HCT116 (cell line): ENCODE results near the gene PKMYT1. TPM values are rescaled to one million over a fixed set of nuclear protein-coding genes. Genes with fewer than 3 reads are reported as not detected.

Experiments
- ATAC-seq: fragments of 200-7000 bp; cut with Tn5 transposase; 2 replicates; pipeline ENCODE4 v1.9.1; 2020; ENCODE audit warnings: mild to moderate bottlenecking, moderate library complexity
- BruUV-seq: library from RNA; stranded (reverse); fragments of 400-500 nt; replicated peaks from 2 replicates; lab custom pipeline; 2021; lab: Mats Ljungman, UMichigan
- CTCF ChIA-PET: fragments of 300-600 bp; sonication (Branson Sonifier 250); formaldehyde crosslinking; loops from one replicate; lab custom pipeline; 2021; ENCODE audit warnings: antibody characterized with exemption; lab: Charles Lee
- POLR2A ChIA-PET: fragments of 300-600, 350-600 bp; sonication (Branson Sonifier 250); formaldehyde crosslinking; loops from one replicate; lab custom pipeline; 2021; ENCODE audit warnings: antibody characterized with exemption; lab: Charles Lee
- RAD21 ChIA-PET, 2 experiments: fragments of 300-600 bp; sonication (Branson Sonifier 250); formaldehyde crosslinking; loops; one replicate each; lab custom pipeline; 2023; ENCODE audit warnings: low total read pairs in 2 of 2; ENCODE audit not compliant: uncharacterized antibody in 2 of 2, unreplicated experiment in 2 of 2, low non-redundant PET in 1 of 2; lab: Charles Lee
- DNase-seq: peaks from one replicate; pipeline ENCODE4 v3.0.0-alpha.2; 2010; ENCODE audit warnings: low read depth, low spot score
- H2AFZ ChIP-seq: fragments of 200-600 bp; shearing (Covaris generic), sonication (generic); 2 replicates; pipeline ENCODE4 v1.6.1; 2017; ENCODE audit warnings: low read depth, mixed run types, mixed read lengths, antibody characterized with exemption, low read length; ENCODE audit not compliant: poor library complexity, severe bottlenecking
- H3K27ac ChIP-seq: 2 replicates; pipeline ENCODE4 v1.5.1; 2012; ENCODE audit warnings: low read depth, low read length
- H3K27me3 ChIP-seq: fragments of 200-600 bp; sonication (generic); 2 replicates; pipeline ENCODE4 v1.6.1; 2016; ENCODE audit warnings: mixed run types, low read length, mixed read lengths; ENCODE audit not compliant: insufficient read depth
- H3K36me3 ChIP-seq, 2 experiments: fragments of 200-500 bp in 1 of 2; fragments of 200-600 bp in 1 of 2; sonication (Bioruptor generic) in 1 of 2; sonication (generic) in 1 of 2; 2 replicates each; pipeline versions ENCODE4 v1.5.1 to v1.6.1; 2014 to 2016; ENCODE audit warnings: low read length in 2 of 2, inconsistent platforms in 1 of 2, mixed read lengths in 1 of 2, mixed run types in 1 of 2; ENCODE audit not compliant: insufficient read depth in 2 of 2, control insufficient read depth in 1 of 2
- H3K4me1 ChIP-seq, 2 experiments: fragments of 200-600 bp in 1 of 2; sonication (generic) in 1 of 2; 2 replicates each; pipeline versions ENCODE4 v1.5.1 to v1.6.1; 2012 to 2017; ENCODE audit warnings: low read length in 2 of 2, inconsistent platforms in 1 of 2, mild to moderate bottlenecking in 1 of 2, mixed read lengths in 1 of 2, mixed run types in 1 of 2, moderate library complexity in 1 of 2; ENCODE audit not compliant: insufficient read depth in 2 of 2, control insufficient read depth in 1 of 2
- H3K4me2 ChIP-seq: fragments of 200-600 bp; sonication (generic); 2 replicates; pipeline ENCODE4 v1.6.1; 2017; ENCODE audit warnings: mixed run types, low read length, mixed read lengths
- H3K4me3 ChIP-seq, 2 experiments: fragments of 200-600 bp in 1 of 2; sonication (generic) in 1 of 2; replicated peaks in 1 of 2; 2 replicates each; pipeline ENCODE4 v1.5.1; 2011 to 2016; ENCODE audit warnings: low read length in 2 of 2, control low read depth in 1 of 2, low read depth in 1 of 2, mild to moderate bottlenecking in 1 of 2, mixed read lengths in 1 of 2, mixed run types in 1 of 2
- H3K79me2 ChIP-seq: fragments of 200-600 bp; sonication (generic); 2 replicates; pipeline ENCODE4 v1.6.1; 2017; ENCODE audit warnings: mild to moderate bottlenecking, mixed run types, low read length, moderate library complexity, mixed read lengths; ENCODE audit not compliant: insufficient read depth
- H3K9ac ChIP-seq: fragments of 200-600 bp; sonication (generic); 2 replicates; pipeline ENCODE4 v1.6.1; 2016; ENCODE audit warnings: low read length, mixed read lengths
- H3K9me2 ChIP-seq: fragments of 200-600 bp; sonication (generic), shearing (Covaris generic); 2 replicates; pipeline ENCODE4 v1.6.1; 2017; ENCODE audit warnings: mixed run types, mild to moderate bottlenecking, moderate library complexity; ENCODE audit not compliant: insufficient read depth
- H3K9me3 ChIP-seq, 2 experiments: fragments of 200-500 bp in 1 of 2; fragments of 200-600 bp in 1 of 2; sonication (Bioruptor generic) in 1 of 2; sonication (generic) in 1 of 2; 2 replicates each; pipeline ENCODE4 v1.6.1; 2014 to 2017; ENCODE audit warnings: low read length in 2 of 2, mixed read lengths in 2 of 2, inconsistent platforms in 1 of 2, low read depth in 1 of 2, mild to moderate bottlenecking in 1 of 2, mixed run types in 1 of 2, moderate library complexity in 1 of 2; ENCODE audit not compliant: control insufficient read depth in 1 of 2, insufficient read depth in 1 of 2
- H4K20me1 ChIP-seq: fragments of 200-600 bp; sonication (generic), shearing (Covaris generic); 2 replicates; pipeline ENCODE4 v1.6.1; 2017; ENCODE audit warnings: mixed run types, mild to moderate bottlenecking, moderate library complexity; ENCODE audit not compliant: insufficient read depth
- ATF3 ChIP-seq: IDR thresholded peaks from 2 replicates; pipeline ENCODE4 v1.6.1; 2012
- EGR1 ChIP-seq: IDR thresholded peaks from 2 replicates; pipeline ENCODE4 v1.6.1; 2012; ENCODE audit warnings: low read depth
- EZH2phosphoT487 ChIP-seq: fragments of 200-600 bp; IDR thresholded peaks from 2 replicates; pipeline ENCODE4 v1.6.1; 2018; ENCODE audit warnings: antibody characterized with exemption, borderline replicate concordance
- FOSL1 ChIP-seq: IDR thresholded peaks from 2 replicates; pipeline ENCODE4 v1.6.1; 2012; ENCODE audit warnings: low read depth
- JUND ChIP-seq: IDR thresholded peaks from 2 replicates; pipeline ENCODE4 v1.6.1; 2012
- POLR2A ChIP-seq: IDR thresholded peaks from 2 replicates; pipeline ENCODE4 v1.7.0; 2011; ENCODE audit warnings: borderline replicate concordance; ENCODE audit not compliant: insufficient read depth, insufficient read length; ENCODE audit errors: extremely low read depth
- RAD21 ChIP-seq: IDR thresholded peaks from 2 replicates; pipeline ENCODE4 v1.6.1; 2012; ENCODE audit warnings: low read depth, mild to moderate bottlenecking
- SP1 ChIP-seq: IDR thresholded peaks from 2 replicates; pipeline ENCODE4 v1.6.1; 2012; ENCODE audit warnings: low read depth
- TCF7L2 ChIP-seq: IDR thresholded peaks from 2 replicates; pipeline ENCODE4 v1.7.0; 2011; ENCODE audit warnings: borderline replicate concordance, inconsistent platforms; ENCODE audit not compliant: insufficient read depth, insufficient read length; ENCODE audit errors: extremely low read depth
- ZFX ChIP-seq: fragments of 450-650 bp; IDR thresholded peaks from 2 replicates; pipeline ENCODE4 v1.6.1; 2017
- ZNF274 ChIP-seq: fragments of 200-500 bp; sonication (Bioruptor generic); IDR thresholded peaks from 2 replicates; pipeline ENCODE4 v1.6.1; 2014; ENCODE audit warnings: mild to moderate bottlenecking, low read depth, low read length, inconsistent platforms
- intact Hi-C: fragments of 100-400 bp; cut with micrococcal nuclease; formaldehyde crosslinking; loops from 2 replicates; pipeline ENCODE4 v1.10.0; 2022
- total RNA-seq: library from RNA; stranded (reverse); gene quantifications from one replicate; pipeline ENCODE4 v1.2.1, GENCODE V29; 2021; ENCODE audit not compliant: unreplicated experiment
- TF ChIP-seq, protein P1 (sequence below): IDR thresholded peaks from 2 replicates; pipeline ENCODE4 v1.6.1; 2011; ENCODE audit warnings: mild to moderate bottlenecking, low read length, moderate library complexity; ENCODE audit not compliant: insufficient replicate concordance; ENCODE audit errors: extremely low read depth
- TF ChIP-seq, protein P2 (sequence below): IDR thresholded peaks from 2 replicates; pipeline ENCODE4 v1.6.1; 2012

Gene PKMYT1
- total RNA-seq, 1 experiment from 2014 or later = 104 TPM

- POLR2A ChIA-PET = interaction anchor here (0.8 to 1.9 kb wide), 4 partner anchors 12 to 24 kb away, joined by 3 to 16 read pairs (median 4); no protein-coding TSS in a partner anchor
- peaks cover 10% of the 10 kb centered on the region; the same call in 1 of the 2 replicates for H3K79me2 ChIP-seq
- CTCF ChIA-PET = interaction anchor here (0.7 to 2.0 kb wide), 16 partner anchors 7 to 145 kb away, joined by 3 to 29 read pairs (median 6); partner anchors contain the start of gene TNFRSF12A
Observed at GRCh38 chr16:3027489-3027795, 47.2 kb upstream of the PKMYT1 start.

DNA sequence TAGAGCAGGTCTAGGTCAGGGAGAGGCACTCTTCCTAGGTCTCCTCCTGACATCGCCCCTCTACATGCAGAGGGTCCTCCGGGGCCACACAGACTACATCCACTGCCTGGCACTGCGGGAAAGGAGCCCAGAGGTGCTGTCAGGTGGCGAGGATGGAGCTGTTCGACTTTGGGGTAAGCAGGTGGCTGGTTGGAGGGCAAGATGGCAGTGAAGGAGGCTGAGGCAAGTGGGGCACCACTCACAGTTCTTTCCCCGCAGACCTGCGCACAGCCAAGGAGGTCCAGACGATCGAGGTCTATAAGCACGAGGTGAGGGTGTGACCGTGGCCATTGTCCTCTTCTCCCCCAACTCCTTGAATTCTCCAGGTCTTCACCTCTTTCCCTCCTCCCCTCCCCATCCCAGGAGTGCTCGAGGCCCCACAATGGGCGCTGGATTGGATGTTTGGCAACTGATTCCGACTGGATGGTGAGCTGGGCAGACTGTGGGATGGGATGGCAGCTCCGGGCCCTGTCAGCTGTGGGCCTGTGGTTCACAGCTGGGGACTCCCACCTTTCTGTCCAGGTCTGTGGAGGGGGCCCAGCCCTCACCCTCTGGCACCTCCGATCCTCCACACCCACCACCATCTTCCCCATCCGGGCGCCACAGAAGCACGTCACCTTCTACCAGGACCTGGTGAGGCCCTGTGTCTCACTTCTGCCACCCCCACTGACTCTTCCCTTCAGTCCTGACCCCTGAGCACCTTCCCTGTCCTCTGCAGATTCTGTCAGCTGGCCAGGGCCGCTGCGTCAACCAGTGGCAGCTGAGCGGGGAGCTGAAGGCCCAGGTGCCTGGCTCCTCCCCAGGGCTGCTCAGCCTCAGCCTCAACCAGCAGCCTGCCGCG, 46.6 kb upstream of the PKMYT1 start:
- no peaks in the 10 kb centered on the region for H3K9me3 ChIP-seq
- intact Hi-C loops = no loop called here
- H3K36me3 ChIP-seq = peaks cover 8 to 25% of the 10 kb centered on the region in 2 experiments; a peak in 2 of 4 replicates
- peaks cover 16 to 59% of the 10 kb centered on the region in 2 experiments for H3K4me1 ChIP-seq
- H3K9me2 ChIP-seq = no peaks in the 10 kb centered on the region
- no peak overlapping the region; the same call in 1 of the 2 replicates for H3K4me2 ChIP-seq
- H3K9ac ChIP-seq = no peak overlapping the region
- no peak for DNase-seq
- no peak overlapping the region for H3K4me3 ChIP-seq
- no TSS peak for BruUV-seq
- H3K79me2 ChIP-seq = peaks cover 12% of the 10 kb centered on the region; the same call in 1 of the 2 replicates
- H3K27ac ChIP-seq = peak overlapping the region; percentile 68
- no peaks in the 10 kb centered on the region for H4K20me1 ChIP-seq
- H2AFZ ChIP-seq = no peak overlapping the region
- CTCF ChIA-PET = interaction anchor here (0.7 to 1.9 kb wide), 8 partner anchors 9 to 145 kb away, joined by 3 to 29 read pairs (median 6); no protein-coding TSS in a partner anchor
- TF ChIP-seq POLR2A (no peak), RAD21 (no peak), EGR1 (no peak), ZFX (no peak), JUND (no peak), ZNF274 (no peak), EZH2phosphoT487 (no peak), TCF7L2 (no peak)
- TF ChIP-seq, protein P1, sequence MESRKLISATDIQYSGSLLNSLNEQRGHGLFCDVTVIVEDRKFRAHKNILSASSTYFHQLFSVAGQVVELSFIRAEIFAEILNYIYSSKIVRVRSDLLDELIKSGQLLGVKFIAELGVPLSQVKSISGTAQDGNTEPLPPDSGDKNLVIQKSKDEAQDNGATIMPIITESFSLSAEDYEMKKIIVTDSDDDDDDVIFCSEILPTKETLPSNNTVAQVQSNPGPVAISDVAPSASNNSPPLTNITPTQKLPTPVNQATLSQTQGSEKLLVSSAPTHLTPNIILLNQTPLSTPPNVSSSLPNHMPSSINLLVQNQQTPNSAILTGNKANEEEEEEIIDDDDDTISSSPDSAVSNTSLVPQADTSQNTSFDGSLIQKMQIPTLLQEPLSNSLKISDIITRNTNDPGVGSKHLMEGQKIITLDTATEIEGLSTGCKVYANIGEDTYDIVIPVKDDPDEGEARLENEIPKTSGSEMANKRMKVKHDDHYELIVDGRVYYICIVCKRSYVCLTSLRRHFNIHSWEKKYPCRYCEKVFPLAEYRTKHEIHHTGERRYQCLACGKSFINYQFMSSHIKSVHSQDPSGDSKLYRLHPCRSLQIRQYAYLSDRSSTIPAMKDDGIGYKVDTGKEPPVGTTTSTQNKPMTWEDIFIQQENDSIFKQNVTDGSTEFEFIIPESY = no peak
- TF ChIP-seq, protein P2, sequence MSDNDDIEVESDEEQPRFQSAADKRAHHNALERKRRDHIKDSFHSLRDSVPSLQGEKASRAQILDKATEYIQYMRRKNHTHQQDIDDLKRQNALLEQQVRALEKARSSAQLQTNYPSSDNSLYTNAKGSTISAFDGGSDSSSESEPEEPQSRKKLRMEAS = no peak
- TF ChIP-seq, all 23 proteins: peak for 0
- no peak for ATAC-seq
- ChIA-PET POLR2A (interaction anchor here (0.8 to 1.3 kb wide), 2 partner anchors 15 to 23 kb away, joined by 3 to 4 read pairs; no protein-coding TSS in a partner anchor), RAD21 (interaction anchor here in 1 of 2 experiments (1.0 kb wide), 1 partner anchor 23 kb away, joined by 4 read pairs; no protein-coding TSS in a partner anchor)
- no peaks in the 10 kb centered on the region for H3K27me3 ChIP-seq

More at GRCh38 chr16:3027489-3027795, 47.2 kb upstream of the PKMYT1 start:
- Histone ChIP-seq H3K27me3 (no peaks in the 10 kb centered on the region), H3K9me2 (no peaks in the 10 kb centered on the region), H3K9ac (peak overlapping the region; percentile 47; the same call in 1 of the 2 replicates), H3K9me3 (no peaks in the 10 kb centered on the region), H4K20me1 (no peaks in the 10 kb centered on the region), H3K36me3 (peaks cover 8 to 22% of the 10 kb centered on the region in 2 experiments; a peak in 2 of 4 replicates), H3K4me2 (peak overlapping the region; percentile 71; the same call in 1 of the 2 replicates), H3K27ac (peak overlapping the region; percentile 68), H3K4me3 (0 out of 4 replicates have a peak overlapping the region, but pooled peaks of 1 of the 2 experiments have one; percentile 33), H2AFZ (no peak overlapping the region), H3K4me1 (peaks cover 12 to 57% of the 10 kb centered on the region in 2 experiments)
- intact Hi-C loops = no loop called here
- BruUV-seq = no TSS peak
- ATAC-seq = no peak
- no peak for TF ChIP-seq JUND
- no peak for TF ChIP-seq SP1
- no peak for TF ChIP-seq FOSL1
- no peak for TF ChIP-seq ATF3
- no peak for TF ChIP-seq TCF7L2
- RAD21 ChIA-PET = interaction anchor here in 1 of 2 experiments (1.0 kb wide), 1 partner anchor 24 kb away, joined by 4 read pairs; no protein-coding TSS in a partner anchor
- no peak for DNase-seq
